ENCODE data around the gene SMDT1.

SMDT1 gene

GRCh38 chr22:42050641-42051180, 28.8 kb upstream of the SMDT1 start:
- TF ChIP-seq ZNF585B (tag by site-specific recombination; IDR thresholded peaks at IDR 0.05) (0 out of 2 replicates have a peak, but pooled peaks have one; percentile 44), ZBTB20 (tag by site-specific recombination; IDR thresholded peaks at IDR 0.05) (no peak)
- POLR2A ChIA-PET, result no interaction called here
- Histone ChIP-seq H3K36me3 (ENCODE audit: control insufficient read depth in 2 of 2, insufficient read depth in 1 of 2, low read length in 2 of 2) (no peaks in the 10 kb centered on the region), H3K9me3 (ENCODE audit: control insufficient read depth, insufficient read depth, low read depth, low read length) (no peaks in the 10 kb centered on the region), H3K4me1 (ENCODE audit: control insufficient read depth, insufficient read depth, low read length) (no peaks in the 10 kb centered on the region), H3K27ac (ENCODE audit: extremely low read depth, low read depth, low read length) (no peak overlapping the region), H3K4me3 (ENCODE audit: low read depth, low read length) (no peak overlapping the region)
- CTCF ChIA-PET, result no interaction called here

- ChIA-PET POLR2A (no interaction called here), CTCF (no interaction called here)
- Histone ChIP-seq H3K27ac (ENCODE audit: extremely low read depth, low read depth, low read length) (no peak overlapping the region), H3K4me1 (ENCODE audit: control insufficient read depth, insufficient read depth, low read length) (no peaks in the 10 kb centered on the region), H3K36me3 (ENCODE audit: control insufficient read depth in 2 of 2, insufficient read depth in 1 of 2, low read length in 2 of 2) (no peaks in the 10 kb centered on the region), H3K4me3 (ENCODE audit: low read depth, low read length) (no peak overlapping the region), H3K9me3 (ENCODE audit: control insufficient read depth, insufficient read depth, low read depth, low read length) (no peaks in the 10 kb centered on the region)
- TF ChIP-seq ZNF600 (tag by site-specific recombination; IDR thresholded peaks at IDR 0.05) (peak; percentile 25; the same call in 1 of the 2 replicates), ZNF843 (tag by site-specific recombination; IDR thresholded peaks at IDR 0.05) (no peak)
These were observed 26.7 kb upstream of the SMDT1 start for GRCh38 chr22:42052765-42053164.

DNA sequence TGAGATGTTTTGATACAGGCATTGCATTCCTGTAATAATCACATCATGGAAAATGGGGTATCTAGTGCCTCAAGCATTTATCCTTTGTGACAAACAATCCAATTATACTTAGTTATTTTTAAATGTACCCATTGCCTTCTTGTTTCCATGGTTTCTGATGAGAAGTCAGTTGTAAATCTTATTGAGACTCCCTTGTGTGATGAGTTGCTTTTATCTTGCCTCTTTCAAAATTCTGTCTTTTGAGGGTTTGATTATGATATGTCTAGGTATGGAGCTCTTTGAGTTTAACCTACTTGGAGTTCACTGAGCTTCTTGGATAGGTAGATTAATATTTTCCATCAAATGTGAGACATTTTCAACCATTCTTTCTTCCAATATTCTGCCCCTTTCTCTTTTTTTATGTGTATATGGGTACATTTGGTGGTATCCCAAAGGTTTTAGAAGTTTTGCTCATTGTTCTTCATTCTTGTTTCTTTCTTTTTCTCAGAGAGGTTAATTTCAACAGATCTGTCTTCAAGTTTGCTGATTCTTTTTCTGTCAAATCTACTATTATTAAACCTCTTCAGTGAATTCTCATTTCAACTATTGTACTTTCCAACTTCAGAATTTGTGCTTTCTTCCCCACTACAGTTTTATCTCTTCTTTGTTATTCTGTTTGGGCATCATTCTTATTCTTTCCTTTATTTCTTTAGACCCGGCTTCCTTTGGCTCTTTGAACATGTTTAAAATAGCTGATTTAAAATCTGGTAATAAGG, 22.6 kb upstream of the SMDT1 start:
- ChIA-PET CTCF (interaction anchor here (0.6 kb wide), 1 partner anchor 13 kb away, joined by 3 read pairs; no protein-coding TSS in a partner anchor), POLR2A (interaction anchor here (0.7 kb wide), 1 partner anchor 14 kb away, joined by 3 read pairs; no protein-coding TSS in a partner anchor)
- Histone ChIP-seq H3K4me3 (ENCODE audit: low read depth, low read length) (no peak overlapping the region), H3K36me3 (ENCODE audit: control insufficient read depth in 2 of 2, insufficient read depth in 1 of 2, low read length in 2 of 2) (peaks cover 0 to 39% of the 10 kb centered on the region in 2 experiments; a peak in 2 of 3 replicates), H3K4me1 (ENCODE audit: control insufficient read depth, insufficient read depth, low read length) (no peaks in the 10 kb centered on the region), H3K9me3 (ENCODE audit: control insufficient read depth, insufficient read depth, low read depth, low read length) (no peaks in the 10 kb centered on the region), H3K27ac (ENCODE audit: extremely low read depth, low read depth, low read length) (no peak overlapping the region)
- no peak for TF ChIP-seq ZNF248 (tag by site-specific recombination; IDR thresholded peaks at IDR 0.05)
- TF ChIP-seq SETDB1 (IDR thresholded peaks at IDR 0.05; ENCODE audit: insufficient read length, low read length), result peak; percentile 95

- peaks cover 0 to 69% of the 10 kb centered on the region in 2 experiments; a peak in 2 of 3 replicates for H3K36me3 ChIP-seq (ENCODE audit: control insufficient read depth in 2 of 2, insufficient read depth in 1 of 2, low read length in 2 of 2)
- ChIA-PET POLR2A (interaction anchor here (0.9 kb wide), 1 partner anchor 9 kb away, joined by 3 read pairs; no protein-coding TSS in a partner anchor), CTCF (no interaction called here)
- TF ChIP-seq SP2 (tag by site-specific recombination; IDR thresholded peaks at IDR 0.05) (no peak), IKZF3 (tag by site-specific recombination; IDR thresholded peaks at IDR 0.05) (no peak), ZNF335 (tag by site-specific recombination; conservative IDR thresholded peaks at IDR 0.05) (no peak), ZBTB8A (tag by site-specific recombination; IDR thresholded peaks at IDR 0.05) (no peak), ZNF26 (tag by site-specific recombination; IDR thresholded peaks at IDR 0.05) (no peak)
- H3K4me1 ChIP-seq (ENCODE audit: control insufficient read depth, insufficient read depth, low read length), result no peaks in the 10 kb centered on the region
- H3K9me3 ChIP-seq (ENCODE audit: control insufficient read depth, insufficient read depth, low read depth, low read length), result no peaks in the 10 kb centered on the region
- H3K4me3 ChIP-seq (ENCODE audit: low read depth, low read length), result no peak overlapping the region
- H3K27ac ChIP-seq (ENCODE audit: extremely low read depth, low read depth, low read length), result no peak overlapping the region
These were observed 19.0 kb upstream of the SMDT1 start for GRCh38 chr22:42060489-42060888.

DNA sequence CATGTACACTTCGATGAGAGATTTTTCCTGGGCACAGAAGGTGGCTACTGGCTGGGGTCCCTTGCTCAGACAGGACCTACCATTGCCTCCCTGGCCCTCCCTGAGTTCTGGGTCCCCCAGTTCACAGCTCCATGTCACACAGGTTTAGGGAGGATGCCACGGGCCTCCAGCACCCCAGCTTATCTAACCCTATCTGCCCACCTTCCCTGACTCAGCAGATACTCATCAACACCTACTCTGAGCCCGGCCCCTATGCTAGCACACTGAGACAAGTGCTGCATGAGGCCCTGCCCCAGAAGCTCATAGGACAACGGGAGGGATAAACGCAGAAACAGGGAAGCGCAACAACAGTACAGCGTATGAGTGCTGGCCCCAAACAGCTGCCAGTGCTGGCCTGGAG, 18.5 kb upstream of the SMDT1 start:
- ChIA-PET POLR2A (interaction anchor here (0.9 kb wide), 1 partner anchor 8 kb away, joined by 3 read pairs; no protein-coding TSS in a partner anchor), CTCF (no interaction called here)
- Histone ChIP-seq H3K36me3 (ENCODE audit: control insufficient read depth in 2 of 2, insufficient read depth in 1 of 2, low read length in 2 of 2) (peaks cover 0 to 75% of the 10 kb centered on the region in 2 experiments; a peak in 2 of 3 replicates), H3K27ac (ENCODE audit: extremely low read depth, low read depth, low read length) (no peak overlapping the region), H3K4me3 (ENCODE audit: low read depth, low read length) (no peak overlapping the region), H3K4me1 (ENCODE audit: control insufficient read depth, insufficient read depth, low read length) (no peaks in the 10 kb centered on the region), H3K9me3 (ENCODE audit: control insufficient read depth, insufficient read depth, low read depth, low read length) (no peaks in the 10 kb centered on the region)
- no peak for TF ChIP-seq ZNF341 (tag by site-specific recombination; IDR thresholded peaks at IDR 0.05; ENCODE audit: low read depth)
- no peak for TF ChIP-seq ZNF433 (tag by site-specific recombination; IDR thresholded peaks at IDR 0.05; ENCODE audit: low read depth)
- TF ChIP-seq ZNF501 (tag by site-specific recombination; IDR thresholded peaks at IDR 0.05), result no peak
- TF ChIP-seq BCL6B (tag by site-specific recombination; IDR thresholded peaks at IDR 0.05), result no peak
- TF ChIP-seq ZNF10 (tag by site-specific recombination; IDR thresholded peaks at IDR 0.05), result no peak
- TF ChIP-seq GLIS2 (tag by site-specific recombination; IDR thresholded peaks at IDR 0.05), result no peak
- TF ChIP-seq ZNF404 (tag by site-specific recombination; IDR thresholded peaks at IDR 0.05), result no peak
- TF ChIP-seq AEBP2 (tag by site-specific recombination; IDR thresholded peaks at IDR 0.05; ENCODE audit: borderline replicate concordance), result no peak
- TF ChIP-seq ZNF670 (tag by site-specific recombination; IDR thresholded peaks at IDR 0.05; ENCODE audit: low read depth), result no peak
